Measurements from ENCODE around the gene PLPPR4.

The PLPPR4 gene

DNA sequence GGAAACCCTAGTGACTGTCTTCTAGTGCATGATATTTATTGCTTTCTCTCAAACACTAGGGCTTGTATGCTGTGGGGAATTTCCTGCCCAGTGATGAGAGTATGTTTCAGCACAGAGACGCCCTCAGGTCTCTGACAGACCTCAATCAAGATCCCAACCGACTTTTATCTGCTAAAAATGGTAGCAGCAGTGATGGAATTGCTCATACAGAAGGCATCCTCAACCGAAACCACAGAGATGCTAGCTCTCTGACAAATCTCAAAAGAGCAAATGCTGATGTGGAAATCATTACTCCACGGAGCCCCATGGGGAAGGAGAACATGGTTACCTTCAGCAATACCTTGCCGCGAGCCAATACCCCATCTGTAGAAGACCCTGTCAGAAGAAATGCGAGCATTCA is 41.3 kb downstream of the PLPPR4 start:
- WGBS (ENCODE audit: extremely low coverage, insufficient coverage, insufficient read length) = no CpG with 5 or more reads among the region's 7 CpGs
- no peak overlapping the region for H4K12ac ChIP-seq (ENCODE audit: low read depth, low read length)
- no peaks in the 10 kb centered on the region for H3K79me1 ChIP-seq (ENCODE audit: low read length)
- no peak overlapping the region for H2AK5ac ChIP-seq (ENCODE audit: low read length)
- H3K36me3 ChIP-seq (ENCODE audit: control insufficient read depth in 1 of 2, insufficient read depth in 2 of 2, low read length in 2 of 2) = no peaks in the 10 kb centered on the region
- no peaks in the 10 kb centered on the region for H3K4me1 ChIP-seq (ENCODE audit: control insufficient read depth in 1 of 2, insufficient read depth in 2 of 2, low read length in 2 of 2)
- no peak overlapping the region for H3K27ac ChIP-seq (ENCODE audit: low read depth, low read length)
- H2BK12ac ChIP-seq (ENCODE audit: low read length) = no peak overlapping the region
- no peak overlapping the region for H2AFZ ChIP-seq (ENCODE audit: insufficient read depth, low read length, poor library complexity)
- H3K79me2 ChIP-seq (ENCODE audit: control insufficient read depth, insufficient read depth, low read length, poor library complexity) = no peaks in the 10 kb centered on the region
- no peak overlapping the region for H4K8ac ChIP-seq (ENCODE audit: low read depth, low read length)
- DNase-seq = no peak
- no peak overlapping the region for H3K4me2 ChIP-seq (ENCODE audit: low read length)
- H2BK120ac ChIP-seq (ENCODE audit: insufficient read depth, low read length, poor library complexity) = no peak overlapping the region
- H2BK5ac ChIP-seq (ENCODE audit: low read depth, low read length, poor library complexity) = no peak overlapping the region
- H3K23ac ChIP-seq (ENCODE audit: low read length) = no peak overlapping the region
- no peak overlapping the region for H3K4ac ChIP-seq (ENCODE audit: low read depth, low read length)
- H3K9me3 ChIP-seq (ENCODE audit: insufficient read depth, low read depth, low read length) = no peaks in the 10 kb centered on the region
- H3K4me3 ChIP-seq (ENCODE audit: low read depth, low read length) = no peak overlapping the region
- no peak overlapping the region for H3K18ac ChIP-seq (ENCODE audit: low read length)
- H3K14ac ChIP-seq (ENCODE audit: low read length) = no peak overlapping the region
- H4K91ac ChIP-seq (ENCODE audit: low read depth, low read length) = no peak overlapping the region
- H3K9ac ChIP-seq (ENCODE audit: low read length) = no peak overlapping the region
- H3K27me3 ChIP-seq (ENCODE audit: insufficient read depth, low read length) = no peaks in the 10 kb centered on the region

GRCh38 chr1:99306056-99306455 is 41.8 kb downstream of the PLPPR4 start:
- no peak overlapping the region for H4K91ac ChIP-seq (ENCODE audit: low read depth, low read length)
- no peaks in the 10 kb centered on the region for H3K9me3 ChIP-seq (ENCODE audit: insufficient read depth, low read depth, low read length)
- H4K8ac ChIP-seq (ENCODE audit: low read depth, low read length) = no peak overlapping the region
- no peaks in the 10 kb centered on the region for H3K36me3 ChIP-seq (ENCODE audit: control insufficient read depth in 1 of 2, insufficient read depth in 2 of 2, low read length in 2 of 2)
- no peak overlapping the region for H3K4me3 ChIP-seq (ENCODE audit: low read depth, low read length)
- no peak overlapping the region for H3K14ac ChIP-seq (ENCODE audit: low read length)
- no peak overlapping the region for H2BK120ac ChIP-seq (ENCODE audit: insufficient read depth, low read length, poor library complexity)
- no peak overlapping the region for H3K4ac ChIP-seq (ENCODE audit: low read depth, low read length)
- H3K23ac ChIP-seq (ENCODE audit: low read length) = no peak overlapping the region
- no peaks in the 10 kb centered on the region for H3K79me2 ChIP-seq (ENCODE audit: control insufficient read depth, insufficient read depth, low read length, poor library complexity)
- no peak overlapping the region for H3K27ac ChIP-seq (ENCODE audit: low read depth, low read length)
- H3K4me1 ChIP-seq (ENCODE audit: control insufficient read depth in 1 of 2, insufficient read depth in 2 of 2, low read length in 2 of 2) = no peaks in the 10 kb centered on the region
- H4K12ac ChIP-seq (ENCODE audit: low read depth, low read length) = no peak overlapping the region
- no peak overlapping the region for H2AFZ ChIP-seq (ENCODE audit: insufficient read depth, low read length, poor library complexity)
- no peaks in the 10 kb centered on the region for H3K79me1 ChIP-seq (ENCODE audit: low read length)
- H3K9ac ChIP-seq (ENCODE audit: low read length) = no peak overlapping the region
- no peak overlapping the region for H3K18ac ChIP-seq (ENCODE audit: low read length)
- DNase-seq = no peak
- H3K4me2 ChIP-seq (ENCODE audit: low read length) = no peak overlapping the region
- no peaks in the 10 kb centered on the region for H3K27me3 ChIP-seq (ENCODE audit: insufficient read depth, low read length)
- no CpG with 5 or more reads among the region's 7 CpGs for WGBS (ENCODE audit: extremely low coverage, insufficient coverage, insufficient read length)
- no peak overlapping the region for H2AK5ac ChIP-seq (ENCODE audit: low read length)
- H2BK5ac ChIP-seq (ENCODE audit: low read depth, low read length, poor library complexity) = no peak overlapping the region
- H2BK12ac ChIP-seq (ENCODE audit: low read length) = no peak overlapping the region

DNA sequence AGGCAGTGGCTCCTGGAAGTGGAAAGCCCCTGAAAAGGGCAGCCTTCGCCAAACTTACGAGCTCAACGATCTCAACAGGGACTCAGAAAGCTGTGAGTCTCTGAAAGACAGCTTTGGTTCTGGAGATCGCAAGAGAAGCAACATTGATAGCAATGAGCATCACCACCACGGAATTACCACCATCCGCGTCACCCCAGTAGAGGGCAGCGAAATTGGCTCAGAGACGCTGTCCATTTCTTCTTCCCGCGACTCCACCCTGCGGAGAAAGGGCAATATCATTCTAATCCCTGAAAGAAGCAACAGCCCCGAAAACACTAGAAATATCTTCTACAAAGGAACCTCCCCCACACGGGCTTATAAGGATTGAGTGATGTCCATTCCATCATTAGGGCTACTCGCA is 42.4 kb downstream of the PLPPR4 start:
- H3K27me3 ChIP-seq (ENCODE audit: insufficient read depth, low read length) = no peaks in the 10 kb centered on the region
- H3K14ac ChIP-seq (ENCODE audit: low read length) = no peak overlapping the region
- no peak overlapping the region for H3K18ac ChIP-seq (ENCODE audit: low read length)
- H3K23ac ChIP-seq (ENCODE audit: low read length) = no peak overlapping the region
- H3K4ac ChIP-seq (ENCODE audit: low read depth, low read length) = no peak overlapping the region
- WGBS (ENCODE audit: extremely low coverage, insufficient coverage, insufficient read length) = no CpG with 5 or more reads among the region's 15 CpGs
- H2BK5ac ChIP-seq (ENCODE audit: low read depth, low read length, poor library complexity) = no peak overlapping the region
- no peak overlapping the region for H2AK5ac ChIP-seq (ENCODE audit: low read length)
- H2BK12ac ChIP-seq (ENCODE audit: low read length) = no peak overlapping the region
- H4K12ac ChIP-seq (ENCODE audit: low read depth, low read length) = no peak overlapping the region
- no peak overlapping the region for H2AFZ ChIP-seq (ENCODE audit: insufficient read depth, low read length, poor library complexity)
- H3K79me2 ChIP-seq (ENCODE audit: control insufficient read depth, insufficient read depth, low read length, poor library complexity) = no peaks in the 10 kb centered on the region
- H3K79me1 ChIP-seq (ENCODE audit: low read length) = no peaks in the 10 kb centered on the region
- DNase-seq = no peak
- H3K4me1 ChIP-seq (ENCODE audit: control insufficient read depth in 1 of 2, insufficient read depth in 2 of 2, low read length in 2 of 2) = no peaks in the 10 kb centered on the region
- H3K27ac ChIP-seq (ENCODE audit: low read depth, low read length) = no peak overlapping the region
- H3K4me2 ChIP-seq (ENCODE audit: low read length) = no peak overlapping the region
- H4K8ac ChIP-seq (ENCODE audit: low read depth, low read length) = no peak overlapping the region
- H3K9ac ChIP-seq (ENCODE audit: low read length) = no peak overlapping the region
- no peaks in the 10 kb centered on the region for H3K36me3 ChIP-seq (ENCODE audit: control insufficient read depth in 1 of 2, insufficient read depth in 2 of 2, low read length in 2 of 2)
- H4K91ac ChIP-seq (ENCODE audit: low read depth, low read length) = no peak overlapping the region
- no peak overlapping the region for H3K4me3 ChIP-seq (ENCODE audit: low read depth, low read length)
- no peak overlapping the region for H2BK120ac ChIP-seq (ENCODE audit: insufficient read depth, low read length, poor library complexity)
- no peaks in the 10 kb centered on the region for H3K9me3 ChIP-seq (ENCODE audit: insufficient read depth, low read depth, low read length)

DNA sequence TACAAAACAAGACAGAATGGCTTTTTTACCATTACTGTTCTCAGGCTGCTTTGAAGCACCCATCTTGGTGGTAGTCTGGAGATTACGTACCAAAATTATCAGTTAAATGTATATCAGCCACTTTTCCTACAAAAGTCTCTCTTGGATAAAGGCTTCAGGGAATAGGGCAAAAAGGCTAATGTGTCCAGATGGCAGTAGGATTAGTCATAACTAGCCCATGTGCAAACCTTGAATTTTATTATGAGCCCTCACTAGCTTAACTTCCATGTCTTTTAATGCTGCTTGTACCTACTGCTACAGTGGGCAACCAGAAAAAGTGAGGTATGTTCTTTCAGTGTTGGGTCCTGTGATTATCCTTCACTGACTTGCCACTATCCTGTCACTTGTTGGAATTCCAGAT is 51.0 kb downstream of the PLPPR4 start:
- no peak for DNase-seq
- H3K9ac ChIP-seq (ENCODE audit: low read length) = no peak overlapping the region
- no peak overlapping the region for H3K18ac ChIP-seq (ENCODE audit: low read length)
- no peaks in the 10 kb centered on the region for H3K79me2 ChIP-seq (ENCODE audit: control insufficient read depth, insufficient read depth, low read length, poor library complexity)
- H2AK5ac ChIP-seq (ENCODE audit: low read length) = no peak overlapping the region
- H3K4ac ChIP-seq (ENCODE audit: low read depth, low read length) = no peak overlapping the region
- H4K12ac ChIP-seq (ENCODE audit: low read depth, low read length) = no peak overlapping the region
- H4K8ac ChIP-seq (ENCODE audit: low read depth, low read length) = no peak overlapping the region
- no peak overlapping the region for H2BK120ac ChIP-seq (ENCODE audit: insufficient read depth, low read length, poor library complexity)
- no peaks in the 10 kb centered on the region for H3K79me1 ChIP-seq (ENCODE audit: low read length)
- no CpG with 5 or more reads among the region's 1 CpG for WGBS (ENCODE audit: extremely low coverage, insufficient coverage, insufficient read length)
- no peaks in the 10 kb centered on the region for H3K27me3 ChIP-seq (ENCODE audit: insufficient read depth, low read length)
- no peak overlapping the region for H4K91ac ChIP-seq (ENCODE audit: low read depth, low read length)
- no peak overlapping the region for H2BK5ac ChIP-seq (ENCODE audit: low read depth, low read length, poor library complexity)
- H3K27ac ChIP-seq (ENCODE audit: low read depth, low read length) = no peak overlapping the region
- H3K23ac ChIP-seq (ENCODE audit: low read length) = no peak overlapping the region
- no peaks in the 10 kb centered on the region for H3K36me3 ChIP-seq (ENCODE audit: control insufficient read depth in 1 of 2, insufficient read depth in 2 of 2, low read length in 2 of 2)
- H2AFZ ChIP-seq (ENCODE audit: insufficient read depth, low read length, poor library complexity) = no peak overlapping the region
- no peaks in the 10 kb centered on the region for H3K9me3 ChIP-seq (ENCODE audit: insufficient read depth, low read depth, low read length)
- no peak overlapping the region for H3K4me2 ChIP-seq (ENCODE audit: low read length)
- no peak overlapping the region for H3K4me3 ChIP-seq (ENCODE audit: low read depth, low read length)
- no peak overlapping the region for H2BK12ac ChIP-seq (ENCODE audit: low read length)
- H3K4me1 ChIP-seq (ENCODE audit: control insufficient read depth in 1 of 2, insufficient read depth in 2 of 2, low read length in 2 of 2) = no peaks in the 10 kb centered on the region
- H3K14ac ChIP-seq (ENCODE audit: low read length) = no peak overlapping the region

Measured in trophoblast cell (in vitro differentiated cells and primary cell).